Cardiac septum (tissue), 1 donor: ENCODE results near the gene FBXW10. TPM values are rescaled to one million over a fixed set of nuclear protein-coding genes. Genes with fewer than 3 reads are reported as not detected.
"Not testable (repeated sequence)": the region's sequence is repeated elsewhere in the genome, so short reads cannot be mapped to it uniquely, and the experiment has no call there.

Experiments used
- DNase-seq: peaks from one replicate; pipeline ENCODE4 v3.0.0-alpha.2; 2020; ENCODE audit warnings: low spot score
- intact Hi-C: fragments of 100-400 bp; cut with DNase I; formaldehyde crosslinking; loops from one replicate; pipeline ENCODE4 v1.14.0; 2022
- long read RNA-seq: library from polyadenylated mRNA; unstranded; transcript quantifications from one replicate; pipeline ENCODE4 v2.0.0, GENCODE V29; 2021
- total RNA-seq: library from RNA; stranded (reverse); fragmentation: NEBNext Ultra II Directional; extraction: Animal tissue kit (Norgen Biotek cat#: 25700); gene quantifications from one replicate; pipeline ENCODE4 v1.2.1, GENCODE V29; 2021
- donor health status: DM: no; HTN: no; CAD: no.

Gene FBXW10, protein sequence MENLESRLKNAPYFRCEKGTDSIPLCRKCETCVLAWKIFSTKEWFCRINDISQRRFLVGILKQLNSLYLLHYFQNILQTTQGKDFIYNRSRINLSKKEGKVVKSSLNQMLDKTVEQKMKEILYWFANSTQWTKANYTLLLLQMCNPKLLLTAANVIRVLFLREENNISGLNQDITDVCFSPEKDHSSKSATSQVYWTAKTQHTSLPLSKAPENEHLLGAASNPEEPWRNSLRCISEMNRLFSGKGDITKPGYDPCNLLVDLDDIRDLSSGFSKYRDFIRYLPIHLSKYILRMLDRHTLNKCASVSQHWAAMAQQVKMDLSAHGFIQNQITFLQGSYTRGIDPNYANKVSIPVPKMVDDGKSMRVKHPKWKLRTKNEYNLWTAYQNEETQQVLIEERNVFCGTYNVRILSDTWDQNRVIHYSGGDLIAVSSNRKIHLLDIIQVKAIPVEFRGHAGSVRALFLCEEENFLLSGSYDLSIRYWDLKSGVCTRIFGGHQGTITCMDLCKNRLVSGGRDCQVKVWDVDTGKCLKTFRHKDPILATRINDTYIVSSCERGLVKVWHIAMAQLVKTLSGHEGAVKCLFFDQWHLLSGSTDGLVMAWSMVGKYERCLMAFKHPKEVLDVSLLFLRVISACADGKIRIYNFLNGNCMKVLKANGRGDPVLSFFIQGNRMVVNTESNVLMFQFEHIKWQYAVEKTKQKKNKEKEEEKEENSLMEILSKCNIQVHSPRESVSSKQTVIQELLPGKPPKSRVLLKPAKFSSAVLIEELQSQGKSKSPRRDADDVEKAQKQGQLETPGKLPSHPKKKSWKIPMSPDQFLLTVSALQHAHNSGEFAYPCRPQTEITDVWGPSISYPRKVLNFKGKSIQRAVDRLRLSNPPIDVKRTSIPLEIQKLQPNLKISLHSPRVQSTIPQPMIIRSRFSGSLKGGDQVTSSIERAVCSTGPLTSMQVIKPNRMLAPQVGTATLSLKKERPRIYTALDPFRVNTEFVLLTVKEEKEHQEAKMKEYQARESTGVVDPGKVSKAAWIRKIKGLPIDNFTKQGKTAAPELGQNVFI
- total RNA-seq = 0.51 TPM
- long read RNA-seq, partial matches to known transcripts = 0 of 1 reads
- long read RNA-seq, other reads (novel, unspliced or antisense) = 1 of 1 reads

DNA sequence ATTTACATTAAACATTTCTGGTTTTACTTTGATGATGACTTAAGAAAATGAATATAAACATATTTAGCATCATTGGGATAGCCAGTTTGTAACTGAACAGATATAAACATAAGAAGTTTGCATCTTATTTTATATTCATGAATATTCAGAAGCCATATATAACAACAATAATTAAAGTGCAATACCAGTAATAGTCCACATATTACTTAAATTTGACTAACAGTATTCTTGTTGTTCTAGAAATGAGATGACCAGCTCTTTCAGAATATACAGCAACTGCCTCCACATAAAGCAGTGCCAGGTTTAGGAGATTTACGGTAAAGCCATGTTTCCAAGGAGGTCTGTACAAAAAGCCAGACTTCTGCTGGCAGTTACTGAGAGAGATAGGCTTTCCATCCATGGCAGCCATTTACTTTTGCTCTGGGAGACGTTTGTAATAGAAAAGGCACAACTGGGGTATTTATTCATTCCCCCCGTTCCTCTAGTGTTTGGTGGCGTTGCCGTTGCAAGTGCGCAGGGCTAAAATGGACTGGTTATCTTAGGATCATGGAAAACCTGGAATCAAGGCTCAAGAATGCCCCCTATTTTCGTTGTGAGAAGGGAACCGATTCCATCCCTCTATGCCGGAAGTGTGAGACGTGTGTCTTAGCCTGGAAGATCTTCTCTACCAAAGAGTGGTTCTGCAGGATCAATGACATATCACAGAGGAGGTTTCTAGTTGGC is at the start of gene FBXW10:
Gene FBXW10, plus strand, starts transcription at position 356 of the 723 bp plus-strand sequence. Its CDS starts 191 bp downstream, at position 547.
- intact Hi-C loops = not testable (repeated sequence)

DNA sequence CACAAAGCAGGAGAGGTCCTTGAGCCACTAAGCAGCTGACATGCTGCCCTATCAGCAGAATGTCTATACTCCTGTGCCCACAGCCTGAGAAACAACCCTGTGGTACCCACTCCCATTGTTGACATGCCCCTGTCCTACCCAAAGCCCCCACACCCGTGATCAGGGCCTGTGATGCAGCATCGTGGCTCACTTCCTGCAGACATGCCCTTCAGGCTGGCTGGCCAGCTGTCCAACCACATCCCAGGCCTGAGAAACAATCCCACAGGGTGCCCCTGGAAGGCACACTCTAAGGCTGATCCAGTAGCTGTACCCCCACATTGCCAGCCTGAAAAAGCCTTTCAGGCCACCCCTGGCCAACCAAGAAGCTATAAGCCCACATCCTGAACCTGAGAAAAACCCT is 48.7 kb upstream of the FBXW10 start:
- intact Hi-C loops, DNase-seq: not testable (repeated sequence)

More for the DNA sequence above, at the start of gene FBXW10:
- DNase-seq = not testable (repeated sequence)

DNA sequence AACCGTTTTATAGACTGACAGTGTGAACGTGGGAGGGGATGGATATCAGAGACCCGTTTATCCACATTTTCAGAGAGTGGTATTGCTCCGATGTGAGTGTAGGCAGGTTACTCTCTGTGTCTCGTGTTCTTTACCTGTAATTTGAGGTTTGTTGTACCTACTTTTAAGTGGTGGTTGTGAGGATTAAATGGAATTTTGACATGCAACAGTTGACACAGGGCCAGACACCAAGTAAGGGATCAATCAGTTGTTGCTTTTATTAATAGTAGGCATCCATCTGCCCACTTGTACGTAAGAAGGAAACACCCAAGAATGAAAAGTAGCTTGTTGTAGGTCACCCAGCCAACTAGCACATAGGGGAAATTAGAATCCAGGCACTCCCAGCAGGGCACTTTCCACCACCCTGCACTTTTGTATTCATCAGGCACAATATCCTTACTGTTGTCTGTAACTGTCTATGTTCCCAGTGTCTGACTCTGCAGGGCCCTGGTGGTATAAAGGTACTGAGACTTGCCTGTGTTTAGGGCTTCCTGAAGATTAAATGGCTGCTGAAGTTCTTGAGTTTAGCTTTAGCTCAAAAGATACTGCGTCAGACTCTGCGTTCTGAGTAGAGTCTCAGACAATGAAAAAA is 45.3 kb upstream of the FBXW10 start:
- DNase-seq, intact Hi-C loops: not testable (repeated sequence)

DNA sequence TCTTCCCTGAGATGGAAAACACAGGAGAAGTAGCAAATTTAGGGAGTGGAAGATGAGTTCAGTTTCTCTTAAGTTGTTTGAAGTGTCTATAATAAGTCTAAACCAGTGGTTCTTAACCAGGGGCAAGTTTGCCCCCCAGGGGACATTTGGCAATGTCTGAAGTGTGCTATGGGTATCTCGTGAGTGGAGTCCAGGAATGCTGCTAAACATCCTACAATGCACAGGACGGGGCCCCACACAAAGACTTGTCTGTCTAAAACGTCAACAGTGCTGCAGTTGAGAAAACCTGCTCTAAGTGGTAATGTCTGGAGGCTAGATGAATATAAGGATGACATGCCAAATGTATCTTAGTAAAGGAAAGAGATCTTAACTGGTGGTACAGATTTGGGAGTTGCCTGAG is 37.9 kb upstream of the FBXW10 start:
- intact Hi-C loops, DNase-seq: not testable (repeated sequence)

DNA sequence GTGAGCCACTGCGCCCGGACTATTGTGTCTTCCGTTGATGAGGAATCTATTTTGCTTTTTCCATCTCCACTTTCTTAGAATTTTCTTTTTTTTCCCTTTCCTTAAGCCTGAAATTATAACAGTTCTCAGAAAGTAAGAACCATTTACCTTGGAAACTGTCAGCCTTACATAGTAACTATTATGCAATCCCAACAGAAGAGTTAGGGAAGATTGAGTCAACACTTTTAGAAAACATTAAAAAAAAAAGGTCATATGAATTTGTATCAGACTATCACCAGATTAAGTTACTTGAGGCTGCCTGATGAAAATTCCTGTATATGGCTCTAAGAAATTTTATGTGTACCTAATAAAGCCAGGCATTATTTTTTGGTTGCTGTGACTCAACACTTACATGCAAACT is 35.6 kb upstream of the FBXW10 start:
- DNase-seq, intact Hi-C loops: not testable (repeated sequence)

DNA sequence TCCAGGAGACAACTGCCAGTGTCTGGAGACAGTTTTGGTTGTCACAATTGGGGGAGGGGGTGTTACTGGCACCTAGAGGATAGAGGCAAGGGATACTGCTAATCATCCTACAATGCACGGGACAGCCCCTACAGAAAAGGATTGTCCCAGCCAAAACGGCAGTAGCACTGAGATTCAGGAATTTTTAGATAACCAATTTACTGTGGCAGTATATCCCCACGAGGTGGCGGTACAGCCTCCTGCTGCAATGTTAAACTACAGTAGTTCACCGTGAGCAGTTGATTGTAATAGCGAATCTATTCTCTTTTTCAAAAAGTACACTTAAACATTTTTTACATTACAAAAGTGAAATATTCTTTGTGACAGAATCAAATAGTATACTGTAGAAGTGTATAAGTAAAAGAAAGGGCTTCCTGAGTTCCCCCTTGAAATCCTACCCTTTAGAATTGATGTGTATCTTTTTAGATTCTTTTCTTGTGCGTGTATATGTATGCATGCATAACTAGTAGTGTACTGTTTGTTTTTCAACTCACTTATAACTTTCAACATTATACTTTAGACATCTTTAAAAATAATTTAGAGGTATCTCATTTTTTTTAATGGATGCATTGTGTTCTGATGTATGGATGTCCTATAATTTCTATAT is 31.4 kb upstream of the FBXW10 start:
- DNase-seq, intact Hi-C loops: not testable (repeated sequence)

DNA sequence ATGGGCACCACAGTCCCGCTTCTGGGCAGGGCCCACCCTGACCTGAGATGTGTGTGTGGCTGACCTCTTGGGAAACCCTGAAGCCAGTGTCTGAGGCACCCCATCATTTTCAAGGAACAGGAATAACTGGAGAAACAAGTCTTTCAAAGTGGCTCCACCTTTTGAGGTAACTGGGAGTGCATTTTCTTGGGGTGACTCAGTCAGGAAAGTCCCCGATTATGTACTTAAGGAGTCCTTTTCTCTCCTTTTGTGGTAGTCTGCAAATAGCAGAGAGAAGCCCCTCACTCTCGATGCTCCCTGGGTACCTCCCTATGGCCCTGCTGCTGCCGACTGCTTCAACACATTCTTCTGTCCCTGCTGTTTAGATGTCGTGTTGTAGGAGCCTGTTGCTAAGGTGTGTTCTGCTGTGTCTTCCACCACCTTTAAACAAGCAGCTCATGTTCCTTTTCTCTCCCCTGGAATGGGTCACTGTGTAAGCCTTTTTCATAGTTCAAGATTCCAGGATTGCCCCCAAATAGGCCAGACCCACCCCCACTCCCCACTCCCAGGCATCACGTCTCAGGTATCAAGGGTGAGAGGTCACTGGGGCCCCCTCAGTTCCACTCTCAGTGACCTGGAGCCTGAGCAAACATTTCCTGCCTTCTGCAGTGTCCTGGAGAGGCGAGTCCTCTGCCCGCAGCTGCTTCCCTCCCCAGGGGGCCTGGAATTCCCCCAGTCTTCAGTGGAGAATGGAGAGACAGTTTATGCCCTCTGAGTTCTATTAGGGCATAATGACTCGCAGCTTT is 25.0 kb upstream of the FBXW10 start:
- DNase-seq, intact Hi-C loops: not testable (repeated sequence)

DNA sequence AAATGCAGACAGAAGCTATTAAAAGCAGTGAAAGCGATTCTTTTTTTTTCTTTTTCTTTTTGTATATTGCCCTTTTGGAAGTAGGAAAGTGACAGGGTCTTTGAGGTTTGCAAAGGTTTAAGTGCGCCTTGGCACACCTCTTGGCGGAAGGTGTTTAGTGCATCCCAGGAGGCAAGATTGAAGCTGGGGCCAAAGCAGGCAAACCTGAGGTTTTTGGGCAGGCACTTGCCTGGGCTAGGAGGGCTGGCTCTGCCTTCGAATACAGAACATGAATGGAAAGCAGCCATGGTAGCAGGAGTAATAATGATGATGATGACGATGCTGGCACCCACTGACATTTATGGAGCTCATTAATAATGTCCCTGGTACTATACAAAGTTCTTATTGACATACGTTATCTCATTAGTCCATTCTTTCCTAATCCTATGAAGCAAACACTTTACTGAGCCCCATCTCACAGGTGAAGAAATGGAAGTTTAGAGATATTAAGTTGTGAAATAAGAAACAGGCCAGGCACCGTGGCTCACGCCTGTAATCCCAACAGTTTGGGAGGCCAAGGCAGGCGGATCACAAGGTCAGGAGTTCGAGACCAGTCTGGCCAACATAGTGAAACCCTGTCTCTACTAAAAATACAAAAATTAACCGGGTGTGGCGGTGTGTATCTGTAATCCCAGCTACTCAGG is 24.3 kb upstream of the FBXW10 start:
- intact Hi-C loops, DNase-seq: not testable (repeated sequence)

DNA sequence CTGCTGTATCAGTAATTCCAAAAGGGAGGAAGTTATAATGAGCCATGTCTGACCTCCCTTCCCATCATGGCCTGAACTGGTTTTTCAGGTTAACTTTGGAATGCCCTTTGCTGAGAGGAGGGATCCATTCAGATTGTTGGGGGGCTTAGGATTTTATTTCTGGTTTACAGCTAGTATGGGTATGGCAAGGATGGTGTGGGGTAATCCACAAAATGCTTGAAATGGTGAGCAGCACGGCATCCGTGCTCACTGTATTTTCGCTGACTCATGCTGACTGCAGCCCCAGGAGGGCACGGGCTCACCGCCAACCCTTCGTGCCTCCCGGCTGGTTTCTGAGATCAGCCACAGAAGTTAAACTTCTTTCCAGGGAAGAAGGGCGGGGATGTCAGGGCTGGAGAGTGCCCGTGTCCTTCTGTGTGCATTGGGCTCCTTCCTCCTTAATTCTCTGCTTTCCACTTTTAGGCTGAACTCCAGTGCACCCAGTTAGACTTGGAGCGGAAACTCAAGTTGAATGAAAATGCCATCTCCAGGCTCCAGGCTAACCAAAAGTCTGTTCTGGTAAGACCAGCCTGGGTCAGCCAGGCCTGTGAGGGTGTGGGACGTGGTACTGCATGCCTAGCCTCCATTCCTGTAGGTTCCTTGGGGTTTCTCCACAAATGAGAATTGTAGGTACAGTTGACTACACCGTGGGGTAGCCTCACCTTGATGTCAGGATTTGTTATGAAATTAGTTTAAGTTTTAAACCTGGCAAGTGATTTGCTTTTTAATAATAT is 21.9 kb upstream of the FBXW10 start:
- intact Hi-C loops, DNase-seq: not testable (repeated sequence)

DNA sequence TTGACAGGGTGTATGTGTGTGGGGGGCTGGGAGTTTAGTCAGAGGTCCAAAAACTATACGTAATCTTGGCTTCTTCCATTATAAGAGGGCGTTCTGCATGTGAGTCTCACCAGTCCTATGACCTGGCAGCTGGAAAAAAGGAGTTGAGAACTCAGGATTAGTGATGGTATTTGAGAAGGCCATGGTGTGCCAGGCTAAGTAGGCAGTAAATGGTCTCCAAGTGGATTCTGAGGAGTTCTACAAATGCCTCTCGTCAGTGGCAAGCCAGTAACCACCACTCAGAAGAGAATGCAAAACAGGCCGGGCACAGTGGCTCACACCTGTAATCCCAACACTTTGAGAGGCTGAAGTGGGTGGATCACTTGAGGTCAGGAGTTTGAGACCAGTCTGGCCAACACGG is 21.2 kb upstream of the FBXW10 start:
- DNase-seq, intact Hi-C loops: not testable (repeated sequence)

DNA sequence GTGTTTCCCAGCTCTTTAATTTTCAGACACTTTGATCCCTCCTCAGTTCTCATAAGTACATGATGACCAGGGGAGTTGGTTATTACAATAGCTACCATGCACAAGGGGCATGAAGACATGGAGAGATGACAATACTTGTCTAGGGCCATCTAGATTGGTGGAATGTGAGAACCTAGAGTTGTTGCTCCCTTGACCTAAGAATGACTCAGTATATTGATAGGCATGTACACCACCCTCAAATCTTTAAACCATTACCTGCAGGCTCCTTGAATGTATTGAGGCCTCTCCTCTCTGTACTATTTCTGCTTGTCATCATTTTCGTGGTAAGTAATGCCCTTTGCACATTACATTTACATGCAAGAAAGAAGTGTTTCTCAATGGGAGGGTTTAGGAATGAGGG is 20.3 kb upstream of the FBXW10 start:
- DNase-seq, intact Hi-C loops: not testable (repeated sequence)

DNA sequence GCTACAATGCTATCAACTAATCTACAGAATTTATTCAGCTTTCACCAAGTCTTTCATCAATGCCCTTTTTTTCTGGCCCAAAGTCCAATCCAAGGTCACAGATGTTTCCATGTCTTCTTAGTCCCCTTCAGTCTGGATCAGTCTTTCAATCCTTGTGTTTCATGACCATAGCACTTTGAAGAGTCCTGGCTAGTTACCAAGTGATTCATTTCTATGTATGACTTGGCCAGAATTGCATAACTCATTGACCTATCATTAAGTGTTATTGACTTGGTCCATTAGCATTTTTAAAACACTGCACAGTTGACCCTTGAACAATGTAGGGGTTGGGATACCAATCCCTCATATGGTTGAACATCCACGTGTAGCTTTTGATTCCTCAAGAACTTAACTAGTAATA is 11.4 kb upstream of the FBXW10 start:
- intact Hi-C loops, DNase-seq: not testable (repeated sequence)

DNA sequence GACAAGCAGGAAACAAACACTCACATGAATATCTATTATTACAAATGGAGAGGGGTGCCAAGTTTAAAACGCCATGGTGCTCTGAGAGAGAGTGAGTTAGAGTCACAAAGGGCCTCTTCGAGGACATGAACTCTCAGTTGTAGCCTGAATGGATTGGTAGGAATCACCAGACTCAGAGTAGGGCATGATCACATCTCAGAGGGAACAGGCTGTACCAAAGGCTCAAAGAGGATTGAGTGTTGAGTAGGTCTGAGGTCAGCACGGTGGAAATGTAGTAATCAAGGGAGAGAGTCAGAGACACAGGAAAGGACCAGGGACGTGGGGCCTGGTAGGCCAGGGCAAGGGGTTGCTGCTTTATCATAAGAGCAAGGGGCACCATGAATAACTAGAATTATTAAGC is 10.5 kb upstream of the FBXW10 start:
- DNase-seq, intact Hi-C loops: not testable (repeated sequence)

DNA sequence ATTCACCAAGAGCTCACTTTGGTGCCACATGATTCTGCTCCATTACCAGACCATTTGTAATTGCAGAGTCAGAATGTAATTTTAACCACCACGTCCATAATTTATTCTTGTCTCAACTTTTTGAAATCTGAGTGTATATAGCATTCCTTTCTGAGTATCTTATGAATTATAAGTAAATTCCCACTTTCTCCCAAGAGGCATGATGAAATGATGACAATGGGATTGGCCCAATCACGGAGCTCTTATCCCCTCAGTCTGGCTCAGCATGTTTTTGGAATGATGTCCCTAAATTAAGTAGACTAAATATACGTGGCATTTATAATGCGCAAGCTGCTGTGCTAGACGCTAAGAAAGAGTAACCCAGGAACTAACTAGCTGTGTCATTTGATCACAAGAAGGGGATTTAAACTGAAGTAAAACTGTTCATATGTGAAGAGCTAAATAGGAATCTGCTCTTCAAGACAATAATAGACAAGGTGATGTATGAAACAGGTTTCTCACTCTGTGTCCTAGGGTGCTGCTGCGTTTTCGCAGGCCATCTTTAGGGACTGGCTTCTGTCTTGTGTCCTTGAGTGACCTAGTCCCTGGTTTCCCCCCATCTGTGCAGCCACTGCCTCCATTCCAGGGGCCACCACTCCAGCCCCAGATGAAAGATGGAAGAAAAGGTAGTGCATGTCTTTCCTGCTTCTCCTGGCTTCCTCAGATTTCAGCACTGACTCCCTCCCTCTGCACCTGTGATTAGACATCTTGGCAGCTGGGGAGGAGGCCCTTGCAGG is 4.0 kb upstream of the FBXW10 start:
- not testable (repeated sequence) for DNase-seq

DNA sequence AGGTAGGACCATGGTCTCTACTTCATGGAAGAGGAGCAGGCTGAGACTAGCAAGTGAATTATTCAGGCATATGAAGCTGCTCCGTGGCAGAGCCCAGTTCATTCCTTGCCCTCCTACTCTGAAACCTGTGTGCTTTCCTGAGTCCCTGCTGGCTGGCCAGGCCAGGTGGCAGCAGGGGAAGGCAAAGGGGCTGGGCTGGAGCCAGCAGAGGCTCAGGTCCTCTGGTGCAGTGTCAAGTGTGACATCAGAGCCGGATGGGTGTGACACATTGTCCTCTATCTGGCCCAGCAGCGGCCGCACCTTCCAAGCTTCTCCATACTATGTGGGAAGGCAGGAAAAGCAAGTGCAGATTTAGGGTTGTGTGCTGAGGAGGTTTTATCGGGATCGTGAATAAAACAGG is 2.6 kb upstream of the FBXW10 start:
- DNase-seq, intact Hi-C loops: not testable (repeated sequence)

More for the DNA sequence above, 4.0 kb upstream of the FBXW10 start:
- intact Hi-C loops = not testable (repeated sequence)
